HFF-Myc (cell line): Measurements from ENCODE around the gene SPG21.

Source experiments
- DNase-seq: peaks from one replicate; pipeline ENCODE4 v3.0.0-alpha.2; 2011; ENCODE audit warnings: low read depth; ENCODE audit errors: extremely low read depth
- H3K4me3 ChIP-seq: replicated peaks from 2 replicates; pipeline ENCODE4 v1.5.1; 2011; ENCODE audit warnings: low read depth, mild to moderate bottlenecking, control low read depth, low read length
- CTCF ChIP-seq: IDR thresholded peaks from 2 replicates; pipeline ENCODE4 v1.5.1; 2012; ENCODE audit warnings: mild to moderate bottlenecking, low read depth, low read length, control low read depth; ENCODE audit errors: missing control alignments

SPG21 gene

GRCh38 chr15:64982472-64982871 lies 7.2 kb downstream of the SPG21 start:
- H3K4me3 ChIP-seq, result no peak overlapping the region
- DNase-seq, result peak; percentile 75
- no peak for TF ChIP-seq CTCF

- no peak overlapping the region for H3K4me3 ChIP-seq
- no peak for TF ChIP-seq CTCF
These were observed 7.8 kb downstream of the SPG21 start for GRCh38 chr15:64981812-64982431.

GRCh38 chr15:64979252-64979710 lies 10.4 kb downstream of the SPG21 start:
- H3K4me3 ChIP-seq, result no peak overlapping the region
- DNase-seq, result no peak
- TF ChIP-seq CTCF, result no peak

More at GRCh38 chr15:64981812-64982431, 7.8 kb downstream of the SPG21 start:
- DNase-seq, result no peak

- no peak for TF ChIP-seq CTCF
- no peak for DNase-seq
- no peak overlapping the region for H3K4me3 ChIP-seq
These were observed 14.3 kb downstream of the SPG21 start for GRCh38 chr15:64975390-64975789.

- DNase-seq, result no peak
- no peak overlapping the region for H3K4me3 ChIP-seq
- TF ChIP-seq CTCF, result no peak
These were observed 19.0 kb downstream of the SPG21 start for GRCh38 chr15:64970698-64971097.

GRCh38 chr15:64969401-64969800 lies 20.3 kb downstream of the SPG21 start:
- no peak for TF ChIP-seq CTCF
- H3K4me3 ChIP-seq, result no peak overlapping the region
- no peak for DNase-seq

GRCh38 chr15:64961013-64961412 lies 28.7 kb downstream of the SPG21 start:
- no peak for DNase-seq
- no peak overlapping the region for H3K4me3 ChIP-seq
- TF ChIP-seq CTCF, result no peak
